Kidney epithelial cell (primary cell): ENCODE measurements around the gene TCEA2. TPM values are rescaled to one million over a fixed set of nuclear protein-coding genes. Genes with fewer than 3 reads are reported as not detected.

Source experiments
- DNase-seq: peaks from one replicate; pipeline ENCODE4 v3.0.0-alpha.2; 2010; ENCODE audit warnings: low read depth
- H3K27me3 ChIP-seq: 2 replicates; pipeline ENCODE4 v1.6.0; 2011; ENCODE audit warnings: low read length; ENCODE audit not compliant: control insufficient read depth, insufficient read depth
- H3K36me3 ChIP-seq: 2 replicates; pipeline ENCODE4 v1.5.1; 2011; ENCODE audit warnings: low read length; ENCODE audit not compliant: control insufficient read depth, insufficient read depth
- H3K4me3 ChIP-seq: 2 replicates; pipeline ENCODE4 v1.5.1; 2011; ENCODE audit warnings: low read depth, mild to moderate bottlenecking, control low read depth, low read length
- CTCF ChIP-seq: IDR thresholded peaks from 2 replicates; pipeline ENCODE4 v1.5.1; 2011; ENCODE audit warnings: mild to moderate bottlenecking, moderate library complexity, low read length, control low read depth, inconsistent platforms; ENCODE audit not compliant: insufficient read depth, poor library complexity, severe bottlenecking
- total RNA-seq: library from RNA; depleted of rRNA; stranded (reverse); fragments of >200 nt; gene quantifications from 2 replicates; pipeline ENCODE4 v1.2.3, GENCODE V29; 2015

Gene TCEA2
- total RNA-seq, 1 donor from 2014 or later, result 23.9 TPM

- no peak for TF ChIP-seq CTCF
- Histone ChIP-seq H3K27me3 (peaks cover 71% of the 10 kb centered on the region), H3K4me3 (no peak overlapping the region), H3K36me3 (no peaks in the 10 kb centered on the region)
- DNase-seq, result no peak
Observed at GRCh38 chr20:64051033-64051452, 12.0 kb upstream of the TCEA2 start.

GRCh38 chr20:64051561-64052325, 11.3 kb upstream of the TCEA2 start:
- Histone ChIP-seq H3K36me3 (no peaks in the 10 kb centered on the region), H3K4me3 (no peak overlapping the region), H3K27me3 (peaks cover 64% of the 10 kb centered on the region)
- no peak for TF ChIP-seq CTCF
- DNase-seq, result no peak

GRCh38 chr20:64052326-64052722, 10.7 kb upstream of the TCEA2 start:
- no peaks in the 10 kb centered on the region for H3K36me3 ChIP-seq
- TF ChIP-seq CTCF, result no peak
- no peak overlapping the region for H3K4me3 ChIP-seq
- H3K27me3 ChIP-seq, result peaks cover 58% of the 10 kb centered on the region
- DNase-seq, result no peak

GRCh38 chr20:64052987-64053840, 9.8 kb upstream of the TCEA2 start:
- H3K27me3 ChIP-seq, result peaks cover 50% of the 10 kb centered on the region
- no peak for DNase-seq
- H3K4me3 ChIP-seq, result no peak overlapping the region
- no peak for TF ChIP-seq CTCF
- H3K36me3 ChIP-seq, result no peaks in the 10 kb centered on the region

GRCh38 chr20:64053841-64054661, 8.9 kb upstream of the TCEA2 start:
- no peak overlapping the region for H3K4me3 ChIP-seq
- H3K36me3 ChIP-seq, result no peaks in the 10 kb centered on the region
- DNase-seq, result no peak
- H3K27me3 ChIP-seq, result peaks cover 44% of the 10 kb centered on the region
- peak; percentile 39 for TF ChIP-seq CTCF
